ENCODE data around the gene FOXQ1.

DNA sequence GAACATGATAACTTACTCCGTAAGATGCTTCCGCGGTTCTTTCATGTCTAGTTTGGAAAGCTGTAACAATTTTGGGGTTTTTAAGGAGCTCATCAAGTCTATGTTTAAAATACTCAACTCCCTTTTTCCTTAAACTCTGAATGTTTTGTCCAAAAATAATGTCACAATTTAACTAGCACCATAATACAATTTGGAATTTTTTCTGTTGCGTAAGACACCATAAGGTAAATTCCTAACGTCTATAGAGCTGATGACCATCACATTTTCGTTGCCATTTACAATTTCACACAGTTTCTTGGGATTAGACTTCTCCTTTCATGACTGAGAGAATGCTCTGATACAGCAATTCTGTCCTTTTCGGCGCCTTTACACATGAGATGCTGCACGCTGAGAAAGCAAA is 50.7 kb downstream of the FOXQ1 start:
- TF ChIP-seq, protein P1, sequence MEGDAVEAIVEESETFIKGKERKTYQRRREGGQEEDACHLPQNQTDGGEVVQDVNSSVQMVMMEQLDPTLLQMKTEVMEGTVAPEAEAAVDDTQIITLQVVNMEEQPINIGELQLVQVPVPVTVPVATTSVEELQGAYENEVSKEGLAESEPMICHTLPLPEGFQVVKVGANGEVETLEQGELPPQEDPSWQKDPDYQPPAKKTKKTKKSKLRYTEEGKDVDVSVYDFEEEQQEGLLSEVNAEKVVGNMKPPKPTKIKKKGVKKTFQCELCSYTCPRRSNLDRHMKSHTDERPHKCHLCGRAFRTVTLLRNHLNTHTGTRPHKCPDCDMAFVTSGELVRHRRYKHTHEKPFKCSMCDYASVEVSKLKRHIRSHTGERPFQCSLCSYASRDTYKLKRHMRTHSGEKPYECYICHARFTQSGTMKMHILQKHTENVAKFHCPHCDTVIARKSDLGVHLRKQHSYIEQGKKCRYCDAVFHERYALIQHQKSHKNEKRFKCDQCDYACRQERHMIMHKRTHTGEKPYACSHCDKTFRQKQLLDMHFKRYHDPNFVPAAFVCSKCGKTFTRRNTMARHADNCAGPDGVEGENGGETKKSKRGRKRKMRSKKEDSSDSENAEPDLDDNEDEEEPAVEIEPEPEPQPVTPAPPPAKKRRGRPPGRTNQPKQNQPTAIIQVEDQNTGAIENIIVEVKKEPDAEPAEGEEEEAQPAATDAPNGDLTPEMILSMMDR (IDR thresholded peaks at IDR 0.05) = no peak
- no peak for TF ChIP-seq POLR2A (IDR thresholded peaks at IDR 0.05)
